ENCODE measurements around the gene SPIB.

- no peak for TF ChIP-seq POLR2AphosphoS5 (IDR thresholded peaks at IDR 0.05)
- no peak for TF ChIP-seq POLR2A (IDR thresholded peaks at IDR 0.05)
- no peak for TF ChIP-seq CTCF (IDR thresholded peaks at IDR 0.05)
These were observed 19.2 kb downstream of the SPIB start for GRCh38 chr19:50437862-50438449.
